Retinal pigment epithelial cell (primary cell): ENCODE measurements around the gene CIAO2B.

ENCODE experiments used
- DNase-seq: peaks from one replicate; pipeline ENCODE4 v3.0.0-alpha.2; 2010; ENCODE audit warnings: low read depth
- H3K4me3 ChIP-seq: 2 replicates; pipeline ENCODE4 v1.5.1; 2011; ENCODE audit warnings: mild to moderate bottlenecking, low read length, control low read depth, moderate library complexity
- CTCF ChIP-seq: conservative IDR thresholded peaks from 2 replicates; pipeline ENCODE4 v1.5.1; 2011; ENCODE audit warnings: low read depth, low read length, control low read depth, inconsistent platforms

Gene CIAO2B

GRCh38 chr16:66927918-66928649, 6.1 kb downstream of the CIAO2B start:
- TF ChIP-seq CTCF: no peak
- H3K4me3 ChIP-seq: no peak overlapping the region
- no peak for DNase-seq

DNA sequence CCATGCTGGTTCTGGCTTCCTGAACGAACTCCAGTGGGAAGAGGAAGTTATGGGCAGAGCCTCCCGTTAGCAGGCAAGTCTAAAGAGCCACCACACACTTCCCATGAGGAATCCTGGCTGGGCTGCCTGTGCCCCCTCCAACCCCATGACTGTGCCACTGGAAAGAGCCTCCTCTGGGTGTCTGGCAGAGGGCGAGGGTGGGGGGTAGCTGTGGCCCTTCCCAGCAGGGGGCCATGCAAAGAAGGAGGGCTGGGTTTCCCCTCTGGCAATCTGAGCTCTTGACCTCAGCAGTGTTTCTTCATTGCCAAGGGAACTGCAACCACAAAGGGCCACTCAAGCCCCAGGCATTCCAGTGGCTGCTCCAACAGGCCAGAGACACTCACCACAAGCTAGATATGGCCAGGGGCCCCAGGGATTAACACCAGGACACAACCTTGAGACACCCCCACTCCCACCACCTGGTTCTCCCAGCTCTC, 7.2 kb downstream of the CIAO2B start:
- H3K4me3 ChIP-seq: no peak overlapping the region
- no peak for DNase-seq
- no peak for TF ChIP-seq CTCF

DNA sequence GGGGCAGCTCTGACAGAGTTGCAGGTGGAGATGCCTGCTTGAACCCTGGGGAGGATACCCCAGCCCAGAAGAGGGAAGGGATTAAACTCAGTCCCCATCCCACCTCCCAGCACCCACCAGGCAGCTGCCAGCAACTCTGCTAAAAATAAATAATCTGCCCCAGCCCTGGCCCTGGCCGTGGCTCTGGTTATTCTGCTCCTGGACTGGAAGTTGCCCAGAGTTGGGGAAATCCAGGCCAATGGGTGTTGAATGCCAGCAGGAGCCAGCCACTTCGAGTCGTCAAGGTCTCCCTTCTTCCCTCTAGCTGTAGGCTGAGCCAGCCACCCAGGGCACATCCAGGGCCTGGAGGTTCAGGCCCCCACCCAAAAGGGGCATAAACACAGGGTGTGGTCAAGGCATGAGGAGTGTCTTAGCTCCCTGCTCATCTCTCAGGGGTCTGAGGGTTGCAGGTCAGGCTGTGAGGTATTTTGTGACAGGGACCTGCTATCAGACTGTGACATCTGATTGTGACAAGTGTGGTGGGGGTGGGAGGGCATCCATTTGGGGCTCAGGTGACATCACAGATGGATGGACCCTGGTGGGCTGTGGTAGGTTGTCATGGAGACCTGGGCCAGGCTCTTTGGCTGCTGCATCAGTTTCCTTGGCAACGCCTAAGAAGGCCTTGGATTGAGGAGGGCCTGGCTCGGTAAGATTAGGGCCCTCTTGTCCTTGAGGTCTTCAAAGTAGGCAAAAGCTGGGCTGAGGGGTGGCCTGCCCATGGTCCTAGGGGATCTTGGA, 7.8 kb downstream of the CIAO2B start:
- no peak overlapping the region for H3K4me3 ChIP-seq
- no peak for TF ChIP-seq CTCF
- no peak for DNase-seq

DNA sequence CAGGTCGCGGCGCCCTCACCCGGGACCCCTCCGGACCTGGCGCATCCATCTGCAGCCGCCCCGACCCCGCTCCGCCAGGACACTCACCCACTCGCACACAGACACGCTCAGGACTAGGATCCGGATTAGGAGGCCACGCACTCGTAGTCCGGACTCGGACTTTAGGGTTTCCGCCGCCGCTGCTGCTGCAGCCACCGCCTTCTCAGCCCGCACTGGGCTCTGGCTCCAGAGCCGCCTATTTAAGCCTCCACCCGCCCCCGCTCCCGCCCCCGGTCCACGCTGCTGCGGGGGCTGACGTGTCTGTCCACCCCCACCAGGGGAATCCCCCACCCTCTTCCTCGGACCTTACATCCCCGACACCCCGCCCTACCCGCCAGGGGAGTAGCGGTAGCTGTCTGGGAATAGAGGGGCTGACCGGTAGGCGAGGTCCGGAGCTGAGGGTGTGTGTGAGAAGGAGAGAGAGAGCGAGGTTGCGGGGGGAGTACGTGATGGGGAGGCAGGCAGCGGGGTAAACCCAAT, 8.8 kb downstream of the CIAO2B start, which contains the start of gene RRAD:
RRAD (minus strand) TSS at position 214 of the 519 bp plus-strand sequence. CDS start 356 bp downstream, outside the sequence.
- no peak for TF ChIP-seq CTCF
- DNase-seq: no peak
- H3K4me3 ChIP-seq: peak within 1 kb of the TSS; percentile 52

- H3K4me3 ChIP-seq: peak overlapping the region; percentile 52
- no peak for DNase-seq
- TF ChIP-seq CTCF: peak; percentile 38
Measured at GRCh38 chr16:66924527-66925321, 9.5 kb downstream of the CIAO2B start.

DNA sequence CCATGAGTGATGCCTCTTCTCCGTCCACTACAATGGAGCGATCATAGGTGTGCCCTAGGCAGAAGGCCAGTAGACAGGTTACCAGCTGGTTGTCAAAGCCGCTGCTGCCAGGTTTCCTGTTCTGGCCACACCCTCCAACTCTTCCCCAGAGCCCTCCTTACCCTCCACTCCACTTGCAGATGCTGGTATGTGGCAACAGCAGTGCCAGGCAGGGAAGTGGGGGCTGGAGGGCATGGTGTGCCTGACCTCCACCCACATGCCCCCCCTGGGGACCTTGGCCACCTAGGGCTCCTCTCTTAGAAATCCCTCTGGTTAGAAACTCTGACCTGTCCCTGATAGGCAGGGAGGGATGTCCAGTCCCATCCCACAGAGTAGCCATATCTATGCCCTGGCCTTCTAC, 10.3 kb downstream of the CIAO2B start:
- no peak for DNase-seq
- no peak for TF ChIP-seq CTCF
- peak overlapping the region; percentile 52 for H3K4me3 ChIP-seq
